Neutrophil (primary cell): ENCODE measurements around the gene GPR18.

Source experiments
- H3K27ac ChIP-seq: fragments of 200-600 bp; sonication (generic); 2 replicates; pipeline ENCODE4 v1.5.1; 2016; ENCODE audit warnings: mild to moderate bottlenecking, moderate library complexity
- H3K27me3 ChIP-seq: fragments of 200-600 bp; sonication (generic); 2 replicates; pipeline ENCODE4 v1.6.0; 2016; ENCODE audit warnings: mild to moderate bottlenecking
- H3K36me3 ChIP-seq: fragments of 200-600 bp; sonication (generic); 2 replicates; pipeline ENCODE4 v1.5.1; 2017
- H3K4me1 ChIP-seq, 2 experiments: fragments of 200-600 bp in 1 of 2; sonication (generic) in 1 of 2; 1 replicate in 1 of 2; 2 replicates in 1 of 2; pipeline versions ENCODE4 v1.5.1 to v1.6.1; 2013 to 2016; ENCODE audit warnings: low read depth in 1 of 2, low read length in 1 of 2, mild to moderate bottlenecking in 1 of 2, moderate library complexity in 1 of 2; ENCODE audit not compliant: control insufficient read depth in 1 of 2, insufficient read depth in 1 of 2
- H3K4me3 ChIP-seq, 2 experiments: fragments of 200-600 bp in 1 of 2; sonication (generic) in 1 of 2; 1 replicate in 1 of 2; 2 replicates in 1 of 2; pipeline ENCODE4 v1.5.1; 2013 to 2016; ENCODE audit warnings: low read depth in 1 of 2, low read length in 1 of 2, mild to moderate bottlenecking in 1 of 2, moderate library complexity in 1 of 2
- H3K9me3 ChIP-seq: fragments of 200-600 bp; sonication (generic); 2 replicates; pipeline ENCODE4 v1.5.1; 2016
- CTCF ChIP-seq: fragments of 200-600 bp; sonication (generic); IDR thresholded peaks from 2 replicates; pipeline ENCODE4 v1.5.1; 2016; ENCODE audit warnings: antibody characterized with exemption

Gene GPR18

GRCh38 chr13:99282264-99283231 lies 24.4 kb upstream of the GPR18 start:
- Histone ChIP-seq H3K36me3 (no peaks in the 10 kb centered on the region), H3K4me3 (peak overlapping the region; percentile 38 to 48), H3K27ac (peak overlapping the region; percentile 93), H3K4me1 (peaks cover 67 to 68% of the 10 kb centered on the region in 2 experiments), H3K27me3 (no peaks in the 10 kb centered on the region), H3K9me3 (no peaks in the 10 kb centered on the region)
- no peak for TF ChIP-seq CTCF

GRCh38 chr13:99281811-99282263 lies 23.7 kb upstream of the GPR18 start:
- Histone ChIP-seq H3K4me1 (peaks cover 73 to 75% of the 10 kb centered on the region in 2 experiments), H3K27me3 (no peaks in the 10 kb centered on the region), H3K36me3 (no peaks in the 10 kb centered on the region), H3K9me3 (no peaks in the 10 kb centered on the region), H3K27ac (peak overlapping the region; percentile 93), H3K4me3 (peak overlapping the region; percentile 38 to 48)
- TF ChIP-seq CTCF: no peak

- H3K4me1 ChIP-seq: peaks cover 82 to 84% of the 10 kb centered on the region in 2 experiments
- no peaks in the 10 kb centered on the region for H3K36me3 ChIP-seq
- H3K4me3 ChIP-seq: peak overlapping the region; percentile 13 to 48
- H3K27ac ChIP-seq: peak overlapping the region; percentile 93
- no peaks in the 10 kb centered on the region for H3K27me3 ChIP-seq
- no peaks in the 10 kb centered on the region for H3K9me3 ChIP-seq
- TF ChIP-seq CTCF: no peak
These were observed 22.0 kb upstream of the GPR18 start for GRCh38 chr13:99280166-99280565.

GRCh38 chr13:99279637-99280036 lies 21.5 kb upstream of the GPR18 start:
- Histone ChIP-seq H3K4me1 (peaks cover 82 to 83% of the 10 kb centered on the region in 2 experiments), H3K4me3 (peak overlapping the region; percentile 13 to 48), H3K36me3 (no peaks in the 10 kb centered on the region)

GRCh38 chr13:99278843-99279242 lies 20.7 kb upstream of the GPR18 start:
- H3K9me3 ChIP-seq: no peaks in the 10 kb centered on the region
- no peaks in the 10 kb centered on the region for H3K27me3 ChIP-seq
- peaks cover 79% of the 10 kb centered on the region in 2 experiments for H3K4me1 ChIP-seq
- H3K4me3 ChIP-seq: peak overlapping the region; percentile 2 to 13
- TF ChIP-seq CTCF: no peak
- H3K36me3 ChIP-seq: no peaks in the 10 kb centered on the region
- peak overlapping the region; percentile 93 for H3K27ac ChIP-seq

More at GRCh38 chr13:99279637-99280036, 21.5 kb upstream of the GPR18 start:
- H3K9me3 ChIP-seq: no peaks in the 10 kb centered on the region
- TF ChIP-seq CTCF: no peak
- no peaks in the 10 kb centered on the region for H3K27me3 ChIP-seq
- H3K27ac ChIP-seq: peak overlapping the region; percentile 93
